NCI-H146 treated with DMSO at 0.1 percent for 48 hours (cell line): ENCODE results near the gene ELF1.
"Not testable (repeated sequence)": the region's sequence is repeated elsewhere in the genome, so short reads cannot be mapped to it uniquely, and the experiment has no call there.

ENCODE experiments used
- DNase-seq: peaks from one replicate; lab custom pipeline; 2025; ENCODE audit not compliant: unreplicated experiment; lab: John Stamatoyannopoulos, UW

Gene ELF1

GRCh38 chr13:40941581-40941980 is 77.5 kb downstream of the ELF1 start:
- DNase-seq = no peak

DNA sequence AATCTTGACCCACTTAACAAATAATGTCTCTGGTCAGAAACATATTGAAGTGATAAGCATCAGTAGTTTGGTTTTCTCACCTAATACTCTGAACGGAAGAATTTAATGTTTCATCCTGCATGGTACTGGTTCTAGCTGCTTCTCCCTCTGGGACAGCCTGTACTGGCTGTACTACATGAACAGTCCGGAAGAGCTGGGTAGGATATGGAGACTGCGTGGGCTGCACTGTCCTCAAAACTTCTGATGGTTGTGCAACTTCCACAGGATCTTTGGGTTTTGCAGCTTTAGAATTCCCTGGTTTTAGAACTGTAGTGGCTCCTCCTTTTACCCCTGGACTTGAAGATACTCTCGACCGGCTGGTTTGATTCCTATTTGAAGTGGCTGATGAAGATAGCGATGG is 78.3 kb downstream of the ELF1 start:
- no peak for DNase-seq

DNA sequence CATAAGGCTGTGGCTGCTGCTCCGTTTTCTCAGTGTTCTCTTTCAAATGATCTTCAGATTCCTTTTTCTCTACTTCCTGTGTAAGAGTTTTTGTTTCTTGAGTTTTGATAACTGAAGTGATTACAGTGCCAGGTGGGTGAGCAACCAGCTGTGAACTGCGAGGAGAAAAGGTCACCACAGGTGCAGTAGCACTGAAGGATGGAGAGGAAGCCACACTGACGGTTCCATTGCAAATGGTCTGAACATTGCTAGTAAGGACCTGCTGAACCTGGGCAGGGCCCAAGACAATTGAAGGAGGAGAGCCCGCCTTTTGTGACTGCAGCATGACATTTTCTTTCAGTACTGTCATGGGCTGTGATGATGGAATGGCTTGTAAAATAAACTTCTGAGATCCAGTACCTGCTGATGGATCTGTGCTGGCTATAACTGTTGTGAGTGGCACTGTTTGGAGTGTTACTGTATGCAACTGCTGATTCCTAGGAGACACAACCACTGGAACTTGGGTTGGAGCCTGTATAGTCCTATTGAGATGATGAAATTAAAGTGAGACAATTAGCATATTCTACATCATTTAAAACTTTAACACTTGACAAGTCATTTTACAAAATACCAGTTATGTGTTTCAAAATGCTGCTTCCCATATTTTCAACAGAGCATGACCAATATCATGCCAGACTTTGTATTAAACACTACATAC is 85.5 kb downstream of the ELF1 start:
- DNase-seq = no peak

DNA sequence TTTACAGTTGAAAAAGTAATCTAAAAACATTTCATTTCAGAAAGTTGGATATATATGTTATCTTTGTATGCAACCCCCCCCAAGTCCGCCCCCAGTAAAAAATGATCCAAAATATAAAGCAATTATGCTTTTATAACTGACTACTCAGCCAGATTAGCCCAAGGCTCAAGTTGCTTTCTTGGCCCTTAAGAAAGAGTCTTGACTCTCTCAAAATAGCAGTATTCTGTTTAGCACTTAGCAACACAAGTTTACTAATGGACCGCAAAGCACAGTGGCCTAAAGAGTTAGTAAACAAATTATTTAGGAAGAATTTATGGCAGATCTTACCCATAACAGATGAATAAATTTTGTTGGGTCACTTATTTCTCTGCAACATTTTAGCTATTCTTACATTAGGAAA is 86.9 kb downstream of the ELF1 start:
- DNase-seq = no peak

DNA sequence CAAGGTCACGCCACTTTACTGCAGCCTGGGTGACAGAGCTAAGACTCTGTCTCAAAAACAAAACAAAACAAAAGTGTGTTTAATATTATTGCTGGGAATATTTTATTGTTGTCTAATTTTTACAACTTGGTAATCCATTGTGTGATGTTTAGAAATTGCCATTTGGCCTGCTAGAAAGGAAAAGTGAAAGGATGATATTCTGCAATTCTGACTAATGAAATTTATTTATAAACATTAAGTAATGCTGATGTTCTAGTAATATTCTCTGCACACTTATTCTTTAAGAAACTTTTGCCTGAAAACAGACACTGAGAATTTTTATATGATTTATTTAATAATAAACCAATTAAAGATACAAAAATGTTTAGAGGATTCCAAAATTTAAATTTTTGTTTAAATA is 87.4 kb downstream of the ELF1 start:
- DNase-seq = no peak

DNA sequence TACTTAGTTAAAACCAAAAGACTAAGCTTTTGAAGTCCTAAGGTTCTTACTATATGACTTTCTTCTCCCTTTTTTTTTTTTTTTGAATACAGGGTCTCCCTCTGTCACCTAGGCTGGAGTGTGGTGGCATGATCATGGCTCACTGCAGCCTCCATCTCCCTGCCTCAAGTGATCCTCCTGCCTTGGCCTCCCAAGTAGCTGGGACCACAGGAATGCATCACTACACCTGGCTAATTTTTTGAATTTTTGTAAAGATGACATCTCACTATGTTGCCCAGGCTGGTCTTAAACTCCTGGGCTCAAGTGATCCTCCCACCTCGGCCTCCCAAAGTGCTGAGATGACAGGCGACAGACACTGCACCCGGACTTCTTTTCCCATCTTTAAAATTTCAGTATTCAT is 89.2 kb downstream of the ELF1 start:
- DNase-seq = not testable (repeated sequence)

DNA sequence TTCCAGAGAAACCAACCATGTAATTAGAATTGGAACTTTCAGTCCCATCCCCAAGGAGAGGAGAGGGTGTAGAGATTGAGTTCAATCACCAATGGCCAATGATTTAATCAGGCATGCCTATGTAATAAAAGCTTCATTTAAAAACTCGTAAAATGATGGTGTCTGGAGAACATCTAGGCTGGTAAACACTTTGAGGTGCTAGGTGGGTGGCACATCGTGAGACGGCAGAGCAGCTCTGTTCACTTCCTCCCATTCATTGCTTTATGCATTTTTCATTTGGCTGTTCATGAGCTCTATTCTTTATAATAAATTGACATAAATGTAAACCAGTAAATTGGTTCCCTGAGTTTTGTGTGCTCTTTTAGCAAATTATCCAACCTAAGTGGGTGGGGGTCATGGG is 90.1 kb downstream of the ELF1 start:
- no peak for DNase-seq

- DNase-seq = no peak
These were observed 91.2 kb downstream of the ELF1 start for GRCh38 chr13:40927929-40928328.

- DNase-seq = no peak
These were observed 95.2 kb downstream of the ELF1 start for GRCh38 chr13:40923867-40924266.

- no peak for DNase-seq
These were observed 96.6 kb downstream of the ELF1 start for GRCh38 chr13:40922437-40923040.

GRCh38 chr13:40920826-40921225 is 98.3 kb downstream of the ELF1 start:
- no peak for DNase-seq

GRCh38 chr13:40919901-40920300 is 99.2 kb downstream of the ELF1 start:
- not testable (repeated sequence) for DNase-seq

DNA sequence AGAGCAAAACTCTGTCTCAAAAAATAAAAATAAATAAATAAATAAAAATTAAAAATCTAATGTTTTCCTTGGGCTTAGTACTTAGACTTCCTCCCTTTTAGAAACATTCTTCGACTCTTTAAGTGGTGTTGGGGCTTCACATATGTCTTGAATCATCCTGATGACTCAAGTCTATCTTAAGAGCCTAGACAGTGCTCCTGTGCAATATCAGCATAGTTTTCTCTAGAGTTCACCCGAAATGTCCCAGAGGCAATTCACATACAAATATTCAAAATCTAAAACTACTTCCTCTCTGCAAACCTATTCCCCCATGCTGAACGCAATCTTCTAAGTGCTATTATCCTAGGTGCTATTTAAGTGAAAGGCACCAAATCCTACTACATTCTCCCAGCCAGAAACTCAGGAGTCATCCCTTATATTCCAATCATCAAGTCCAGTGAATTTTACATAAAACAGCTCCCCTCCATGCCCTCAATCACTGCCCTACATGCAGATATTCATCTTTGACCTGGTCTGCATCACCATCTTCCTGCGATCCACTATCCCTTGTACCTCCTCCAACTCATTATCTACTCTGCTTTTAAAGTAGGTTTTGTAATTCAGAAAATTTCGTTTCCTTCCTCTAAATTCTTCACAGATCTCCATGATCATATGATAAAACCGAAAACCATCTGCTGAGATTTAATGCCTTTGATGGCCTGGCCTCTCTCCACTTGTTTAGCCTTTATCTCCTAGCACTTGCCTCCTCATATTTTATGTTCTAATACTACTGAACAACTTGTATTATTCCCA is 102.7 kb downstream of the ELF1 start:
- no peak for DNase-seq

DNA sequence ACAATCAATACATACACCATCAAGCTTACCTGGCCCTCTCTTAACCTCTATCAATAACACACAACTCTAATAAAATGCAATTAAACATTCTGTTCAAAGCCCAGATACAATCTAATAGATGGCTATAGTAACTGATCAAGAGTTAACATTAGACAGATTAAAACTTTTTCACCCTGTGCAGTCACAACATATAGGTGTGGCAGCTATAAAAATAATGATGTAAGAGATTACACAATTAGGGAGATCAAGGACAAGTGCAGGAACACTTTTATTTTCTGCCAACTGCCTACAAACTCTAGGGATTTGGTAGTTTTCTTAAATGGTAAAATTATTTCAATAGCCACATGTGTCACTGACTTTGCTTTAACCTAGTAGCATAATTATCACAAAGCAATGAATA is 104.3 kb downstream of the ELF1 start:
- not testable (repeated sequence) for DNase-seq

- DNase-seq = no peak
These were observed 107.8 kb downstream of the ELF1 start for GRCh38 chr13:40911341-40911740.

DNA sequence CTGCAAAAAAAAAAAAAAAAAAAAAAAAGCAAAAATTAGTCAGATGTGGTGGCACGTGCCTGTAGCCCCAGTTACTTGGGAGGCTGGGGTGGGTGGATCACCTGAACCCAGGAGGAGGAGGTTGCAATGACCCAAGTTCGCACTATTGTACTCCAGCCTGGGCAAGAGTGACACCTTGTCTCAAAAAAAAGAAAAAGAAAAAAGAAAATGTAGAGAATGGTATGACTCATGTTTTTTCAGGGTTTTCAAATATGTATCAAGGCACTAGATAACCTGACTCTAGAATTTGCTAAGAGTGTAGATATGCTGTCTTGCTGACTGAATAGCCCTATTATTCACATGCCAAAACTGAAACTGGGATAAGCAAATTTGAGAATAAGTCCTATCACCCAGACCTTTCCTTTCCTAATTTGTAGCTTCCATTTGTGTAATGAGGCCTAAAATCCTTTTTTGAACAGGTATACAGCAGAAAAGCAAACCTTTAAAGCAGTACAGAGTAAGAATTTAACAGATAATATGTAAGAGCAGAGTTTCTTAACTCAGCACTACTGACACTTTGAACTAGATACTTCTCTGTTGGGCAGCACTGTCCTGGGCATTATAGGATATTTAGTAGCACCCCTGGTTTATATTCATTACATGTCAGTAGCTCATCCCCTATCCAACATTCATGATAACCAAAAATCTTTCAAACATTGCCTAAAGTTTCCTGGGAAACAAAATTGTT is 108.6 kb downstream of the ELF1 start:
- no peak for DNase-seq

DNA sequence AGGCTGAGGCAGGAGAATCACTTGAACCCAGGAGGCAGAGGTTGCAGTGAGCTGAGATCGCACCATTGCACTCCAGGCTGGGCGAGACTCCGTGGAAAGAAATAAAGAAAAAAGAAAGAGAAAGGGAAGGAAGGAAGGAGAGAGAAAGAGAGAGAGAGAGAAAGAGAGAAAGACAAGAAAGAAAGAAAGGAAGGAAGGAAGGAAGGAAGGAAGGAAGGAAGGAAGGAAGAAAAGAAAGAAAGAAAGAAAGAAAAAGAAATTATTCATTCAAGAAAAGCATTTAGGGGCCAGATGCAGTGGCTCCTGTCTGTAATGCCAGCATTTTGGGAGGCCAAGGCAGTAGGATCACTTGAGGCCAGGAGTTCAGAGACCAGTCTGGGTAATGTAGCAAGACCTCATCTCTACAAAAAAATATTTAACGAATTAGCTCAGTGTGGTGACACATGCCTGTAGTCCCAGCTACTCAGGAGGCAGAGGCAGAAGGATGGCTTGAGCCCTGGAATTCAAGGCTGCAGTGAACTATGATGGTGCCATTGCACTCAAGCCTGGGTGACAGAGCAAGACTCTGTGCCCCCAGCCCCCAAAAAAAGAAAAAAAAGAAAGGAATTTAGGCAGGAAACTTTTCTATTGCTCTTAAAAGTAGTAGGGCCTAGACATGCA is 109.4 kb downstream of the ELF1 start:
- not testable (repeated sequence) for DNase-seq

GRCh38 chr13:40908546-40908945 is 110.6 kb downstream of the ELF1 start:
- no peak for DNase-seq

GRCh38 chr13:40901032-40901431 is 118.1 kb downstream of the ELF1 start:
- not testable (repeated sequence) for DNase-seq

DNA sequence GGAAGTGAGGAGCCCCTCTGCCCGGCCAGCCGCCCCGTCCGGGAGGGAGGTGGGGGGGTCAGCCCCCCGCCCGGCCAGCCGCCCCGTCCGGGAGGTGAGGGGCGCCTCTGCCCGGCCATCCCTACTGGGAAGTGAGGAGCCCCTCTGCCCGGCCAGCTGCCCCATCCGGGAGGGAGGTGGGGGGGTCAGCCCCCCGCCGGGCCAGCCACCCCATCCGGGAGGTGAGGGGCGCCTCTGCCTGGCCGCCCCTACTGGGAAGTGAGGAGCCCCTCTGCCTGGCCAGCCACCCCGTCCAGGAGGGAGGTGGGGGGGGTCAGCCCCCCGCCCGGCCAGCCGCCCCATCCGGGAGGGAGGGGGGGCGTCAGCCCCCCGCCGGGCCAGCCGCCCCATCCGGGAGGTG is 118.5 kb downstream of the ELF1 start:
- not testable (repeated sequence) for DNase-seq

DNA sequence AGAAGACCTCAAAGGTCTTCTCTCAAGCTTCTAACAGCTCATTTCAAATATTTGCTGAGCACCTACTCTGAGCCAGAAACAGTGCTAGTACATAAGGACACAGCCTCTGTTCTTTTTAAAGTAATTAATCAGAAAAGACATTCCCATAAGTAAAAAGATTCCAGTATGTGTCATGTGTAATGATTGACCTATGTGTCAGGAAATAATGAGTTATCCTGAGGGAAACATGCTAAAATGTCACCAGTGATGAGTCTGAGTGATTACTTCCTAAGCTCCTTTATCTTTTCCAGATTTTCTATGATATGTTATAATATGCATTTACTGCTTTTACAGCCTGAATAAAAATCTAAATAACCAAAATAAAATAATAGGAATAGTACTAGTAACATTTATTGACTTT is 122.1 kb downstream of the ELF1 start:
- no peak for DNase-seq
